PFSK-1 (cell line): ENCODE measurements around the gene NADK2.

Source experiments
- FOXP2 ChIP-seq: optimal IDR thresholded peaks from 2 replicates; pipeline ENCODE3; 2011; ENCODE audit warnings: borderline replicate concordance, control low read depth, inconsistent platforms; ENCODE audit not compliant: insufficient read depth; ENCODE audit errors: extremely low read length, extremely low read depth
- POLR2AphosphoS5 ChIP-seq: IDR thresholded peaks from 2 replicates; pipeline ENCODE4 v1.6.1; 2012; ENCODE audit warnings: low read depth, mild to moderate bottlenecking, control low read depth, low read length, moderate library complexity
- SIN3A ChIP-seq: IDR thresholded peaks from 2 replicates; pipeline ENCODE4 v1.6.1; 2012; ENCODE audit warnings: mild to moderate bottlenecking, low read length, moderate library complexity, borderline replicate concordance; ENCODE audit not compliant: insufficient read depth
- TAF1 ChIP-seq: IDR thresholded peaks from 2 replicates; pipeline ENCODE4 v1.6.1; 2012; ENCODE audit warnings: low read length, control low read depth, borderline replicate concordance; ENCODE audit not compliant: insufficient read depth
- TF ChIP-seq, protein P1 (sequence below), 2 experiments: IDR thresholded peaks; 2 replicates each; pipeline versions ENCODE4 v1.6.1 to v1.8.0; 2011 to 2012; ENCODE audit warnings: low read depth in 2 of 2, low read length in 2 of 2, control low read depth in 1 of 2, inconsistent platforms in 1 of 2, mild to moderate bottlenecking in 1 of 2, moderate library complexity in 1 of 2; ENCODE audit not compliant: insufficient read depth in 1 of 2

The NADK2 gene

DNA sequence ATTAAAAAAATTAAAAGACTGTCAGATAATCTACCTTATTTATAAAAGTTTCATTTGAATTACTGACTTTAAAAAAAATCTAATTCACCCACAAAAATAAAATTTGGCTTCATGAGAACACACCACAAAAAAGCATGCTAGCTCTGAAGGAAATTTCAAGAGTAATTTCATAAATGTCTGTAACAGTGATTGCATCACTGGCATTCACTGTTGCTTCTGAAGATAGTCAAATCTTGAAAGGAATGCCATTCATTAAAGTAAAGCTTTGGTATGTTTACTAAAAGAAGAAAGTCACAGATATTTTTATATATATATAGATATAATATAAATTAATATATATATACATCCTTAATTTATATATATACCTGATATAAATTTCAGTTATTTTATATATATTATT, 43.4 kb downstream of the NADK2 start:
- TF ChIP-seq, protein P1, sequence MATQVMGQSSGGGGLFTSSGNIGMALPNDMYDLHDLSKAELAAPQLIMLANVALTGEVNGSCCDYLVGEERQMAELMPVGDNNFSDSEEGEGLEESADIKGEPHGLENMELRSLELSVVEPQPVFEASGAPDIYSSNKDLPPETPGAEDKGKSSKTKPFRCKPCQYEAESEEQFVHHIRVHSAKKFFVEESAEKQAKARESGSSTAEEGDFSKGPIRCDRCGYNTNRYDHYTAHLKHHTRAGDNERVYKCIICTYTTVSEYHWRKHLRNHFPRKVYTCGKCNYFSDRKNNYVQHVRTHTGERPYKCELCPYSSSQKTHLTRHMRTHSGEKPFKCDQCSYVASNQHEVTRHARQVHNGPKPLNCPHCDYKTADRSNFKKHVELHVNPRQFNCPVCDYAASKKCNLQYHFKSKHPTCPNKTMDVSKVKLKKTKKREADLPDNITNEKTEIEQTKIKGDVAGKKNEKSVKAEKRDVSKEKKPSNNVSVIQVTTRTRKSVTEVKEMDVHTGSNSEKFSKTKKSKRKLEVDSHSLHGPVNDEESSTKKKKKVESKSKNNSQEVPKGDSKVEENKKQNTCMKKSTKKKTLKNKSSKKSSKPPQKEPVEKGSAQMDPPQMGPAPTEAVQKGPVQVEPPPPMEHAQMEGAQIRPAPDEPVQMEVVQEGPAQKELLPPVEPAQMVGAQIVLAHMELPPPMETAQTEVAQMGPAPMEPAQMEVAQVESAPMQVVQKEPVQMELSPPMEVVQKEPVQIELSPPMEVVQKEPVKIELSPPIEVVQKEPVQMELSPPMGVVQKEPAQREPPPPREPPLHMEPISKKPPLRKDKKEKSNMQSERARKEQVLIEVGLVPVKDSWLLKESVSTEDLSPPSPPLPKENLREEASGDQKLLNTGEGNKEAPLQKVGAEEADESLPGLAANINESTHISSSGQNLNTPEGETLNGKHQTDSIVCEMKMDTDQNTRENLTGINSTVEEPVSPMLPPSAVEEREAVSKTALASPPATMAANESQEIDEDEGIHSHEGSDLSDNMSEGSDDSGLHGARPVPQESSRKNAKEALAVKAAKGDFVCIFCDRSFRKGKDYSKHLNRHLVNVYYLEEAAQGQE (IDR thresholded peaks at IDR 0.05; ENCODE audit: insufficient read depth in 1 of 2, low read depth in 2 of 2, low read length in 2 of 2): no peak
- TF ChIP-seq SIN3A: no peak
- no peak for TF ChIP-seq FOXP2
- TF ChIP-seq POLR2AphosphoS5: no peak
- TF ChIP-seq TAF1: no peak

DNA sequence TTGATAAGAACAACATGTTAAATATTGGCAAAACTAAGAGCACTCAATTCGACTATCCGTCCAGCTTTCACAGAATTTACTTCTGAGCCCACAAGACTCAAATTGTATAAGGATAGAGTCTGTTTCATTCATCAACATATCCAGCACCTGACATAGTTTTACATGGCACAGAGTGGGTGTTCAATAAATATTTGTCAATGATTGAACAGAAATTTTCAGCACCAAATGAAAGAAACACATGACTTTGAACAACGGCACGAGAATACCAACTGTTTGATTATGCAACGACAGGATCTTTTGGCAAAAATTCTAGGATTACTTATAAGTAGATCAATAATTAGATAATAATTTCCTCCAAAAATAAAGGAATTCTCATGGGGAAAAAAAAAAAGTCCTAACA, 48.0 kb downstream of the NADK2 start:
- TF ChIP-seq TAF1: no peak
- no peak for TF ChIP-seq SIN3A
- no peak for TF ChIP-seq POLR2AphosphoS5
- TF ChIP-seq FOXP2: no peak
- TF ChIP-seq, protein P1 (IDR thresholded peaks at IDR 0.05; ENCODE audit: insufficient read depth in 1 of 2, low read depth in 2 of 2, low read length in 2 of 2): no peak

- TF ChIP-seq POLR2AphosphoS5 (no peak), TAF1 (no peak), FOXP2 (no peak), SIN3A (no peak)
Observed at GRCh38 chr5:36181774-36182173, 60.0 kb downstream of the NADK2 start.

- TF ChIP-seq POLR2AphosphoS5: no peak
Observed at GRCh38 chr5:36180556-36181350, 61.0 kb downstream of the NADK2 start.

DNA sequence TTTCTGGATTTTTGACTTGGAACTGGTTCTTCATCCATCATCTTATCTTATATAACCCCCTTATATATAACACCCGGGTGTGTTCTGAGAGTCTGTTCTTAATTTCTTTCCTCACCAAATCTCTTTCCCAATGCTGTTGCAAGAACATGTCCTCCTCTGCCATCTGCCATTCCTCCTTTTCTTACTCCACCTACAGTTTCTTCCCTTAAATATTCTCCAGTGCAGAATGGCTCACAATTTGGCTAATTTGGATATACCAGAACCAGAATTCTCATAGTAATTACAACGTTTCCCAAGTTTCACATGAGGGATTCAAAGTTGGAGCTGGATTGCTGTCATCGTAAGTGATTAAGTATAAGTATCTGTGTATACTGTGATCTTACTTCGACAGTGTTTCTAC, 61.8 kb downstream of the NADK2 start:
- TF ChIP-seq FOXP2 (no peak), TAF1 (no peak), SIN3A (no peak), POLR2AphosphoS5 (no peak)
- TF ChIP-seq, protein P1 (IDR thresholded peaks at IDR 0.05; ENCODE audit: insufficient read depth in 1 of 2, low read depth in 2 of 2, low read length in 2 of 2): no peak

- TF ChIP-seq FOXP2 (no peak), TAF1 (no peak), SIN3A (no peak), POLR2AphosphoS5 (no peak)
- TF ChIP-seq, protein P1 (IDR thresholded peaks at IDR 0.05; ENCODE audit: insufficient read depth in 1 of 2, low read depth in 2 of 2, low read length in 2 of 2): no peak
Observed at GRCh38 chr5:36178524-36178890, 63.2 kb downstream of the NADK2 start.
